HG03280 (cell line): Measurements from ENCODE around the gene KIAA1217.

Source experiments
- ATAC-seq: cut with Tn5 transposase; IDR thresholded peaks from one replicate; pipeline ENCODE4 v1.9.1; 2021; ENCODE audit warnings: mild to moderate bottlenecking, moderate library complexity; ENCODE audit not compliant: unreplicated experiment

The KIAA1217 gene

GRCh38 chr10:24571870-24572450 is 363.0 kb downstream of the KIAA1217 start:
- no peak for ATAC-seq

GRCh38 chr10:24574161-24574560 is 365.2 kb downstream of the KIAA1217 start:
- no peak for ATAC-seq

- ATAC-seq = no peak
These were observed 365.7 kb downstream of the KIAA1217 start for GRCh38 chr10:24574578-24575155.

- ATAC-seq = no peak
These were observed 366.6 kb downstream of the KIAA1217 start for GRCh38 chr10:24575481-24576002.

GRCh38 chr10:24579448-24579847 is 370.5 kb downstream of the KIAA1217 start:
- ATAC-seq = no peak

- ATAC-seq = no peak
These were observed 371.0 kb downstream of the KIAA1217 start for GRCh38 chr10:24579906-24580305.

GRCh38 chr10:24589265-24589664 is 380.3 kb downstream of the KIAA1217 start:
- ATAC-seq = no peak

GRCh38 chr10:24590697-24591457 is 381.9 kb downstream of the KIAA1217 start:
- ATAC-seq = no peak

- ATAC-seq = no peak
These were observed 387.4 kb downstream of the KIAA1217 start for GRCh38 chr10:24596217-24596930.

GRCh38 chr10:24597426-24597825 is 388.5 kb downstream of the KIAA1217 start:
- ATAC-seq = no peak
